ENCODE data around the gene WNT11. TPM values are rescaled to one million over a fixed set of nuclear protein-coding genes. Genes with fewer than 3 reads are reported as not detected.
A peak's percentile ranks its signal among the peaks of the same experiment; 100 is the strongest.

WNT11 gene
- total RNA-seq, 2 experiments from 2014 or later = 0.30 to 1.2 TPM

- Histone ChIP-seq H3K27ac (ENCODE audit: low read depth in 1 of 2, low read length in 2 of 2) (no peak overlapping the region), H3K9me3 (ENCODE audit: control insufficient read depth in 1 of 2, insufficient read depth in 1 of 2, low read length in 2 of 2) (peaks cover 0 to 16% of the 10 kb centered on the region in 2 experiments), H3K36me3 (ENCODE audit: insufficient read depth, low read length) (no peaks in the 10 kb centered on the region), H3K4me1 (ENCODE audit: insufficient read depth, low read length) (peaks cover 56% of the 10 kb centered on the region), H3K4me3 (ENCODE audit: low read length) (peak overlapping the region; percentile 65), H3K27me3 (ENCODE audit: control insufficient read depth in 1 of 2, insufficient read depth in 2 of 2, low read length in 2 of 2) (peaks cover 38 to 58% of the 10 kb centered on the region in 2 experiments)
- DNase-seq (peak in 8 of 14 experiments; percentile 14 to 69 (median 43)), ATAC-seq (ENCODE audit: poor library complexity) (peak; percentile 13)
- peaks cover 44% of the 10 kb centered on the region for H3K27me3 Mint-ChIP-seq
- CTCF ChIA-PET = interaction anchor here (5.1 kb wide), 1 partner anchor 108 kb away, joined by 86 read pairs; no protein-coding TSS in a partner anchor
- intact Hi-C loops (cut with DNase I, micrococcal nuclease) = loop anchor here (2.0 to 10.0 kb wide), 6 partner anchors 172 to 472 kb away; partner anchors contain the start of genes EMSY (in 1 of the 2), GVQW3 (in 1 of the 2) and THAP12 (in 1 of the 2)
- peaks cover 21% of the 10 kb centered on the region for H3K4me1 Mint-ChIP-seq (ENCODE audit: low read depth)
- H3K27ac Mint-ChIP-seq = no peak overlapping the region
- no peaks in the 10 kb centered on the region for H3K36me3 Mint-ChIP-seq (ENCODE audit: low read depth)
- H3K9me3 Mint-ChIP-seq = no peaks in the 10 kb centered on the region
- no peak for TF ChIP-seq CTCF (IDR thresholded peaks at IDR 0.05)
- POLR2A ChIA-PET = interaction anchor here (1.3 to 4.6 kb wide), 2 partner anchors 23 to 935 kb away, joined by 3 to 52 read pairs; no protein-coding TSS in a partner anchor
- H3K4me3 Mint-ChIP-seq = peak overlapping the region; percentile 63
Observed at GRCh38 chr11:76209973-76210930, 4.0 kb upstream of the WNT11 start.

GRCh38 chr11:76209375-76209972 is 3.2 kb upstream of the WNT11 start:
- ChIA-PET POLR2A (interaction anchor here (1.3 to 4.6 kb wide), 2 partner anchors 23 to 934 kb away, joined by 3 to 52 read pairs; no protein-coding TSS in a partner anchor), CTCF (interaction anchor here (1.0 to 5.1 kb wide), 8 partner anchors 22 to 115 kb away, joined by 3 to 86 read pairs (median 5); no protein-coding TSS in a partner anchor)
- Histone ChIP-seq H3K27ac (ENCODE audit: low read depth in 1 of 2, low read length in 2 of 2) (no peak overlapping the region), H3K36me3 (ENCODE audit: insufficient read depth, low read length) (no peaks in the 10 kb centered on the region), H3K27me3 (ENCODE audit: control insufficient read depth in 1 of 2, insufficient read depth in 2 of 2, low read length in 2 of 2) (peaks cover 45 to 65% of the 10 kb centered on the region in 2 experiments), H3K9me3 (ENCODE audit: control insufficient read depth in 1 of 2, insufficient read depth in 1 of 2, low read length in 2 of 2) (peaks cover 0 to 19% of the 10 kb centered on the region in 2 experiments), H3K4me3 (ENCODE audit: low read length) (peak overlapping the region; percentile 65), H3K4me1 (ENCODE audit: insufficient read depth, low read length) (peaks cover 56% of the 10 kb centered on the region)
- no peaks in the 10 kb centered on the region for H3K36me3 Mint-ChIP-seq (ENCODE audit: low read depth)
- no peaks in the 10 kb centered on the region for H3K9me3 Mint-ChIP-seq
- peak overlapping the region; percentile 63 for H3K4me3 Mint-ChIP-seq
- peaks cover 21% of the 10 kb centered on the region for H3K4me1 Mint-ChIP-seq (ENCODE audit: low read depth)
- ATAC-seq (ENCODE audit: poor library complexity) (no peak), DNase-seq (peak in 4 of 14 experiments; percentile 8 to 53 (median 42))
- no peak overlapping the region for H3K27ac Mint-ChIP-seq
- TF ChIP-seq CTCF (IDR thresholded peaks at IDR 0.05) = no peak
- H3K27me3 Mint-ChIP-seq = peaks cover 52% of the 10 kb centered on the region
- intact Hi-C loops (cut with DNase I, micrococcal nuclease) = loop anchor here (2.0 to 10.0 kb wide), 6 partner anchors 173 to 473 kb away; partner anchors contain the start of genes EMSY (in 1 of the 2), GVQW3 (in 1 of the 2) and THAP12 (in 1 of the 2)

Data from CD4-positive, alpha-beta T cell (primary cell).